Lung (tissue), 12 donors: ENCODE data around the gene ANTXRL. TPM values are rescaled to one million over a fixed set of nuclear protein-coding genes. Genes with fewer than 3 reads are reported as not detected.

Experiments
- ATAC-seq: fragments of 200-7000 bp; cut with Tn5 transposase; one replicate; pipeline ENCODE4 v1.9.1; 2020; ENCODE audit warnings: moderate number of reproducible peaks; ENCODE audit not compliant: insufficient read depth, low FRiP score
- DNase-seq, 3 donors: peaks; one replicate each; pipeline ENCODE4 v3.0.0-alpha.2; 2013 to 2017
- H3K27ac ChIP-seq, 2 donors: one replicate each; pipeline ENCODE4 v1.5.1; 2013; ENCODE audit warnings: mild to moderate bottlenecking in 2 of 2, moderate library complexity in 2 of 2, control low read depth in 1 of 2, inconsistent platforms in 1 of 2, low read depth in 1 of 2, low read length in 1 of 2
- H3K27me3 ChIP-seq, 3 donors: one replicate each; pipeline ENCODE4 v1.5.1; 2013; ENCODE audit warnings: low read length in 2 of 3; ENCODE audit not compliant: control insufficient read depth in 3 of 3, insufficient read depth in 3 of 3
- H3K36me3 ChIP-seq, 4 donors: one replicate each; pipeline ENCODE4 v1.5.1; 2013; ENCODE audit warnings: low read length in 4 of 4, mild to moderate bottlenecking in 1 of 4, moderate library complexity in 1 of 4; ENCODE audit not compliant: control insufficient read depth in 4 of 4, insufficient read depth in 4 of 4
- H3K4me1 ChIP-seq, 5 donors: one replicate each; pipeline ENCODE4 v1.5.1; 2013; ENCODE audit warnings: low read length in 5 of 5, mild to moderate bottlenecking in 2 of 5, moderate library complexity in 1 of 5; ENCODE audit not compliant: control insufficient read depth in 5 of 5, insufficient read depth in 5 of 5
- H3K4me3 ChIP-seq: one replicate; pipeline ENCODE4 v1.5.1; 2013; ENCODE audit warnings: mild to moderate bottlenecking, control low read depth, moderate library complexity
- H3K9ac ChIP-seq, 2 donors: one replicate each; pipeline ENCODE4 v1.5.1; 2013; ENCODE audit warnings: low read length in 2 of 2, control low read depth in 1 of 2; ENCODE audit not compliant: insufficient read depth in 1 of 2
- H3K9me3 ChIP-seq, 4 donors: one replicate each; pipeline ENCODE4 v1.5.1; 2013; ENCODE audit warnings: low read length in 3 of 4, mild to moderate bottlenecking in 1 of 4, moderate library complexity in 1 of 4; ENCODE audit not compliant: control insufficient read depth in 4 of 4, insufficient read depth in 3 of 4
- CTCF ChIP-seq: IDR thresholded peaks from 2 replicates; pipeline ENCODE4 v1.5.1; 2012; ENCODE audit warnings: mild to moderate bottlenecking; ENCODE audit errors: control extremely low read depth, extremely low read depth
- WGBS, 2 donors: extraction: QIAGEN DNeasy Blood & Tissue Kit; methylation state at CpG; one replicate each; pipeline ENCODE4 v1.1.7; 2013; 5-methylcytosine and 5-hydroxymethylcytosine counted together
- polyA plus RNA-seq, 2 donors: library from polyadenylated mRNA; stranded (reverse); fragments of 200-250 nt; gene quantifications; one replicate each; pipeline ENCODE4 v1.2.1, GENCODE V29; 2013
- total RNA-seq, 2 donors: library from RNA; depleted of rRNA in 1 of 2; stranded (reverse); fragments of >200 nt in 1 of 2; gene quantifications; one replicate each; pipeline ENCODE4 v1.2.1, GENCODE V29; 2014 to 2021
- donor health status: control.
- donor health status: control.
- donor health status: Bipolar disorder and iron deficiency.
- donor health status: healthy.
- donor health status: DM: yes; HTN: yes; CAD: no.

ANTXRL gene
- total and polyA plus RNA-seq, 4 donors, result not detected

GRCh38 chr10:46283580-46284285 is 3.1 kb upstream of the ANTXRL start:
- Histone ChIP-seq H3K27me3 (peaks cover 0 to 3% (median 3%) of the 10 kb centered on the region in 3 donors), H3K9ac (peak overlapping the region in 1 of 2 donors; percentile 70), H3K9me3 (no peaks in the 10 kb centered on the region), H3K36me3 (no peaks in the 10 kb centered on the region), H3K4me3 (no peak overlapping the region), H3K27ac (no peak overlapping the region), H3K4me1 (peaks cover 0 to 13% (median 7%) of the 10 kb centered on the region in 5 donors)
- no peak for TF ChIP-seq CTCF
- DNase-seq (peak in 1 of 3 donors; percentile 13), ATAC-seq (no peak)
- WGBS, 2 donors, result 54 to 58% methylated on average over 6 of the region's 6 CpGs

- 1% methylated on average over 64 to 82 of the region's 82 CpGs for WGBS, 2 donors
- peak overlapping the region; percentile 75 for H3K4me3 ChIP-seq
- H3K36me3 ChIP-seq, result no peaks in the 10 kb centered on the region
- peaks cover 0 to 13% (median 7%) of the 10 kb centered on the region in 5 donors for H3K4me1 ChIP-seq
- ATAC-seq (peak; percentile 94), DNase-seq (peak; percentile 80 to 92 (median 91))
- peak overlapping the region; percentile 52 to 70 for H3K9ac ChIP-seq
- H3K9me3 ChIP-seq, result no peaks in the 10 kb centered on the region
- peak overlapping the region; percentile 66 to 81 for H3K27ac ChIP-seq
- H3K27me3 ChIP-seq, result peaks cover 0 to 3% (median 3%) of the 10 kb centered on the region in 3 donors
- no peak for TF ChIP-seq CTCF
These were observed 2.2 kb upstream of the ANTXRL start for GRCh38 chr10:46284286-46285229.

- peaks cover 0 to 3% (median 3%) of the 10 kb centered on the region in 3 donors for H3K27me3 ChIP-seq
- H3K36me3 ChIP-seq, result no peaks in the 10 kb centered on the region
- H3K4me1 ChIP-seq, result peaks cover 0 to 13% (median 7%) of the 10 kb centered on the region in 5 donors
- no peak for TF ChIP-seq CTCF
- peak in 2 of 3 donors; percentile 11 to 14 for DNase-seq
- H3K27ac ChIP-seq, result no peak overlapping the region
- peak overlapping the region; percentile 30 to 52 for H3K9ac ChIP-seq
- H3K4me3 ChIP-seq, result no peak overlapping the region
- no peak for ATAC-seq
- no peaks in the 10 kb centered on the region for H3K9me3 ChIP-seq
- 38 to 54% methylated on average over 3 of the region's 3 CpGs for WGBS, 2 donors
These were observed 1.5 kb upstream of the ANTXRL start for GRCh38 chr10:46285300-46285699.
